KG1 (cell line): ENCODE measurements around the gene RASD2.
"Not testable (repeated sequence)": the region's sequence is repeated elsewhere in the genome, so short reads cannot be mapped to it uniquely, and the experiment has no call there.

Experiments used
- DNase-seq: peaks from one replicate; lab custom pipeline; 2025; lab: John Stamatoyannopoulos, UW

Gene RASD2, protein sequence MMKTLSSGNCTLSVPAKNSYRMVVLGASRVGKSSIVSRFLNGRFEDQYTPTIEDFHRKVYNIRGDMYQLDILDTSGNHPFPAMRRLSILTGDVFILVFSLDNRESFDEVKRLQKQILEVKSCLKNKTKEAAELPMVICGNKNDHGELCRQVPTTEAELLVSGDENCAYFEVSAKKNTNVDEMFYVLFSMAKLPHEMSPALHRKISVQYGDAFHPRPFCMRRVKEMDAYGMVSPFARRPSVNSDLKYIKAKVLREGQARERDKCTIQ

DNA sequence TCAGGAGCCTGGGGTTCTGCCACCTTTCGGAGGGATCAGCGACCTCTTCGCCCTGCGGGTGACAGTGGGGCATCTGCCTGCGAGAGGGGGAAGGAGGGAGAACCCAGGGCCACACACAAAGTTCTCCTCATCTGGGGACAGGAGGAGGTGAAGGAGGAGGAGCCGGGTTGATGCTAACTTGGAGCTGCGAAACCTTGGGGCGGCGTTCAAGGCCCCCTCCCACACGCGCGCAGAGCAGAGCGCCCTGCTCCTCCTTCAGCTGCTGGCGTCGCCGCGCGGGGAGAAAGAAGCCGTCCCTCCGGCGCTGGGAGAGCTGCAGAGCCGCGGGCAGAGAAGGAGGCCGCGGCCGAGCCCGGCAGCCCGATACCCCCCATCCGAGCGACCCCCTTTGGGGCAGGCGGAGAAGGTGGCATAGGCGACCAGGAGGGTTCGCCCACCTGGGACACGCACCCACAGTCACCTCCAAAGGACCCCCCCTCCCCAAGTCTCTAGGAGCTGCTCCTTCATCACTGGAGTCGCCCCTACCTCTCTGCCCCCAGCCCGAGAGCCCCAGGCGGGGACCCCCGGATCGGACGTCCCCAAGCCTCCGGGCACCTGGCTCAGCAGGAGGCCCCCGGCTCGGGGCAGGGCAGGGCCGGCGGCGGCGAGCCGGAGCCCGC is at the start of gene RASD2:
Gene RASD2, plus strand, starts transcription at position 237 of the 659 bp plus-strand sequence. CDS start 5,979 bp downstream, outside the sequence.
- DNase-seq, result no peak

DNA sequence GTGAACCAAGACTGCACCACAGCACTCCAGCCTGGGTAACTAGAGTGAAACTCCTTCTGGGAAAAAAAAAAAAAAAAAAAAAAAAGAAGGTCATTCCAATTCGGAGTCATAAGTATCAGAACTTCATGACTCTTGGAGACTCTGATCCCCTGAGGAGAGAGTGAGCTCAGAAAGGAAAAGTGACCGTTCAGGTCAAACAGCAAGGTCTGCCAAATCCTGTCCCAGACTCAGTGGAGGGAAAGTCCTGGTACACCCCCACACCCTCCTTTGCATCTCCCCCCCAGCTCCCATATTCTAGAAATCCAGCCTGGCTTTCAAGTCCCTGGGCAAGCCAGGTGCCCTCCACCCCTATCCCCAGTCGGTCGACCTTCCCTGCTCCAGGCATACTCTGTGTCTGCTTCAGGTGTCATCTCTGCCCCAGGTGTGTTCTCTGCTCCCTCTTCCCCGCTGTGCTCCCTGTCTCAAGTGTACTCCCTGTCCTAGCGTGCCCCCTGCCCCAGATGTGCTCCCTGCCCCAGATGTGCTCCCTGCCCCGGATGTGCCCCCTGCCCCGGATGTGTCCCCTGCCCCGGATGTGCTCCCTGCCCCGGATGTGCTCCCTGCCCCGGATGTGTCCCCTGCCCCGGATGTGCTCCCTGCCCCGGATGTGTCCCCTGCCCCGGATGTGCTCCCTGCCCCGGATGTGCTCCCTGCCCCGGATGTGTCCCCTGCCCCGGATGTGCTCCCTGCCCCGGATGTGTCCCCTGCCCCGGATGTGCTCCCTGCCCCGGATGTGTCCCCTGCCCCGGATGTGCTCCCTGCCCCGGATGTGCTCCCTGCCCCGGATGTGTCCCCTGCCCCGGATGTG is 49.3 kb upstream of the RASD2 start:
- not testable (repeated sequence) for DNase-seq

DNA sequence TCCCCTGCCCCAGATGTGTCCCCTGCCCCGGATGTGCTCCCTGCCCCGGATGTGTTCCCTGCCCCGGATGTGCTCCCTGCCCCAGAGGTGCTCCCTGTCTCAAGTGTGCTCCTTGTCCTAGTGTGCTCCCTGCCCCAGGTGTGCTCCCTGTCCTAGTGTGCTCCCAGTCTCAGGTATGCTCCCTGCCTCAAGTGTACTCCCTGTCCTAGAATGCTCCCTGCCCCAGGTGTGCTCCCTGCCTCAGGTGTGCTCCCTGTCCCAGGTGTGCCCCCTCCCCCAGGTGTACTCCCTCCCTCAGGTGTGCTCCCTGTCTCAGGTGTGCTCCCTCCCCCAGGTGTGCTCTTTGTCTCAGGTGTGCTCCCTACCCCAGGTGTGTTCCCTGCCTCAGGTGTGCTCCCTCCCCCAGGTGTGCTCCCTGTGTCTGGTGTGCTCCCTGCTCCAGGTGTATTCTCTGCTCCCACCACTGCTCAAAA is 48.7 kb upstream of the RASD2 start:
- DNase-seq, result no peak

DNA sequence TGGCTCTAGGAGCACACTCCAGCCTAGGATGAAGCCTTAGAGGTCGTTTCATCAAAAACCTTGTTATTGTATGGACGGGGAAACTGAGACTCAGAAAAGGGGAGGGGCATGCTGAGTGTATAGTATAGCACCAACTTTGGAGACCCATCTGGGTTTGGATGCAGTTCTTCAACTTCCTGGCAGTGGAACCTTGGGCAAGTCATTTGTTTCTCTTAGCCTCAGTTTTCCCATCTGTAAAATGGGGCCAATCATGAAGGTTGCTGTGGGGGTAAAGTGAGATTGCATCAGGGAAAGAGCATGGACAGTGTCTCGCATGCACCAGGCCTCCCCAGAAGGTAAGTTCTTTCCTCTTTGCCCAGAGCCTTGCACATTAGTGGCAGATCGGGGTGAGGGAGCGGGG is 47.6 kb upstream of the RASD2 start:
- DNase-seq, result no peak

DNA sequence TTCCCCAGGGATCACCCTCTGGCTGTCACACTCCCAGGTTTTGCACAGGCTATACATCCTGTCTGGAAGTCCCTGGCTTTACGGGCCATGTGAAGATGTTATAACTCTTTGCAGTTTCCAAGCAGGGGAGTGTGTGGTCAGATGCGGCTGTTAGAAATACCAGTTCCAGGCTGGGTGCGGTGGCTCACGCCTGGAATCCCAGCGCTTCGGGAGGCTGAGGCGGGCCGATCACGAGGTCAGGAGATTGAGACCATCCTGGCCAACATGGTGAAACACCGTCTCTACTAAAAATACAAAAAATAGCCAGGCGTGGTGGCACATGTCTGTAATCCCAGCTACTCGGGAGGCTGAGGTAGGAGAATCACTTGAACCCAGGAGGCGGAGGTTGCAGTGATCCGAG is 44.9 kb upstream of the RASD2 start:
- DNase-seq, result not testable (repeated sequence)

DNA sequence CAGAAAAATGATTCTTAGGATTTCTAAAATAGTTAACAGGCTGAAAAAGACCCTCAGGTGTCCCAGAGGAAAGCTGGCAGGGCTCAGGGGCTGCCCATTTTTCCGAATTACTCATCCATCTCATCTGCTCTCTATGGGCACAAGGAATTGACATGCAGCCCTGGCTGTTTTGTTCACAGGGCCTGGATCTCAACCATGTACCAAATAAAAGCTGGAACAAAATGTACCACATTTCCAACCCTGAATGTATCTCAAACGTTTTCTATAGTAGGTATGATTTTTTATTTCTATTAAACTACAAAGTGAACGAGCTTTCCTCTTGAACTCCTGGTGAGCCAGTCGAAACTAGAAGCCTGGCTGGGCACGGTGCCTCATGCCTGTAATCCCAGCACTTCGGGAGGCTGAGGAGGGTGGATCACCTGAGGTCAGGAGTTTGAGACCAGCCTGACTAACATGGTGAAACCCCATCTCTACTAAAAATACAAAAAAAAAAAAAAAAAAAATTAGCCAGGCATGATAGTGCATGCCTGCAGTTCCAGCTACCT is 43.8 kb upstream of the RASD2 start:
- DNase-seq, result no peak

DNA sequence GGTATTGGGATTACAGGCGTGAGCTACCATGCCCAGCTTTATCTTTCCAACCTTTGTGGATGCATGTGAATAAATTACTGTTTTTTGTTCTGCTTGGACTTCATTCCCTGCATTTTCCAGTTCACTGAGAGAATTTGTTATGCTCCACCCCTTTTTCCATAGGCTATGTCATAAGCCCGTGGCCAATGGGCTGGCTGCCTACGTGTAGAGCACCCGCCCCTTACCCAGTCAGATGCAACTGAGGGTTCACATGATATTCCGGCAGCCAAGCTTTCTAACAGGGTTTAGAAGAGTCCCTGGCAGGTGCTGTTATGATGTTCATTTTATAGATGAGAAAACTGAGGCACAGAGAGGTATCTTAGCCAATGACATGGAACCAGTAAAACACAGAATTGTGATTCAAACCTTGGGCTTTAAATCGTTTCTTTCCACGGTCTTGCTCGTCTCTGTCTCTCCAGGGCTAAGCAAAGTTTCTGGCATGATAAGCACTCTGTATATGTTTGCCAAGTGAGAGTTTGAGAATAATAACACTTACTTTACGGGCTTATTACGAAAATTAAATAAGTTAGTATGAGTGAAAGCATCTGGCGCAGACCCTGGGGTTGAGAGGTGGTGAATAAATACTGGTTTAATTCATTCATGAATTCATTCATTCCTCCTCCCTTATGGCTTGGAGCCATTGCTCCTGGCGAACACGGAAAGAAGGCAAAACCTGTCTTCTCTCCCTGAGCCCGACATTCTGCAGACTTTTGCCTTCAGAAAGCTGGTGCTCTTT is 42.4 kb upstream of the RASD2 start:
- DNase-seq, result no peak

DNA sequence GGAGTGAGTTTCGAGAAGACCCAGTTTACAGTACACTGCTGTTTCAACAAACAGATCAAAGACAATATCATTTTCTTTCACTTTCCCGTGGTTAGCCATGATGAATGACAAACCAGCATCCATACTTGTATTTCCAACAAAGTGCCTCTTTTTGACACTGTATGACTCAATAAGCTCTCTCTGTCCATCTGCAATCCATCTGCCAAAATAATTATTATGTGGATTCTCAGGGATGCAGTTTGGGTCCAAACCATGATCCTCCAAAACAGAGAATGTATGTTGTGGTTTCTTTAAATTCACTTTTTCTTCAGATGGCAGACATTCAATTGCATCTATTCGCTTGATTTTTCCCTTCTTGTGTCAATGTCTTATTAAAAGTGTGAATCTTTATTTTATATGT is 37.8 kb upstream of the RASD2 start:
- DNase-seq, result no peak

DNA sequence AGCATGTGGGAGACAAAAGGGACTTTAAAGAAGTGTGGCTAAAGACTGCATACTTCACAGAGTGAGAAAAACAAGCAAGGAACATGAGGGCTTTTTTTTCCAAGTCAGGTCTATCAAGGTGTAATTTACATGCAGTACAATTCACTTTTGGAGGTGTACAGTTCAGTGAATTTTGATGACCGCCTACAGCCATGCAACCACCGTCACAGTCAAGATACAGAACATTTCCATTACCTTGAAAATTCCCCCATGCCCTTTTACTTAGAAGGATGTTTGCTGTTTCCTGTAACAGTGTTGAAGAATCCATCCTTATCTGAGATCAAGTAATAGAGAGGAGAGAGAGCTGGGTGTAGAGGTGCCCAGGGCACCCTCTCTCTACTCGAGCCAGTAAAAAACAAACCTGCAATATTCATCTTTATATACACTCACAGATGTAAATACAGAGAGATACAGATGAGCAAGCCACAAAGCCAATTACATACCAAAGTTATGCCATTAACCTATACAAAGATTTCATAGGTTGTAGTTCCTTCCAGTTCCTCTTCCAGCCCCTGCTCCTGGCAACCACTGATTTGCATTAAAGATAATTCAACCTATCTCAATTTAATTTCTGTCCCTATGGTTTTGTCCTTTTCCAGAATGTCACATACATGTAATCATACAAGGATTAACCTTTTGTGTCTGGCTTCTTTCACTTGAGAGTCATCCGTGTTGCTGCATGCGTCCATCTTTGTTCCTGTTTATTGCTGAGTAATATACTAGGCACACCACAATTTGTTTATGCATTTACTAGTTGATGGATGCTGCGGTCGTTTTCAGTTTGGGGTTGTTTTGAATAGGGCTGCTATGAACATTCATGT is 35.0 kb upstream of the RASD2 start:
- no peak for DNase-seq

DNA sequence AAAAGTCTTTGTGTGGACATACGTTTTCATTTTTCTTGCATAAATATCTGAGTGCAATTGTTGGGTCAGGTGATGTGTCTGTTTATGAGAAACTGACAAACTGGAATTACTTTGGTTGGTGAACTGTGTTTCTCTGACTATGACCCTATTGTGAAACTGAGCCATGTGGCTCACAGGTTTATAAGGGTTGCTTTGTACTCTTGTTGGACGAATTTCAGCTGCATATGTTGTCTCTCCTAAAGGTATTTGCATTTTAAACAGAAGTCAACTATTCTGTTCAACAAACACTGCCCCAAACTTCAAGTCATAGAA is 34.4 kb upstream of the RASD2 start:
- no peak for DNase-seq

DNA sequence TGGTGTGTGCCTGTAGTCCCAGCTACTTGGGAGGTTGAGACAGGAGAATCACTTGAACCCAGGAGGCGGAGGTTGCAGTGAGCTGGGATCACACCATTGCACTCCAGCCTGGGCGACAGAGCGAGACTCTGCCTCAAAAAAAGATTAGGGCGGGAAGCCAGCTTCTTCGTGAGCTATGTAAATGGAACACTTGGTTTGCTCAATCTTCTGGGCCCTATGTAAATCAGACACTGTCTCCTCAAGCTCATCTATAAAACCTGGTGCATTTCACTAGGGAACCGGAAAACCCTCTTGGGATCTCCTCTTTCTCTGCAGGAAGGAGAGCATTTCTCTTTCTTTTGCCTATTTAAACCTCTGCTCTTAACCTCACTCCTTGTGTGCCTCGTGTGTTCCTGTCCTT is 32.8 kb upstream of the RASD2 start:
- DNase-seq, result not testable (repeated sequence)

DNA sequence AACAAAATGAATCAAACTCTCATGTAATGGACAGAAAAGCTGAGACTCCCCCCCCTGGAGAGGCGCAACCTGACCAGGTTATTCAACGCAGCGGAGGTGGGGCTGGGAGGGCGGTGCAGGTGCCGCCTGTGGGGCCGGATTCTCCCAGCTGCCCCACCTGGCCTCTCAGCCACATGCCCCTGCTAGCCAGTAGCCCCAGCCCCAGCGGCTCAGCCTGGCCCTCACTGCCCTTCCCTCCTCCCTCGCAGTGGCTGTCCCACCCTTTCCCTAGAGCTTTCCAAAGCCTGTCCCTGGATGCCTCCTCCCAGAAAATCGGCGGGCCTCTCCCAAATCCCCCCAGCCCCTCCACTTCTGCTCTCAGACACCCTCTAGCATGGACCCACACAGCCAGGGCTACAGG is 31.2 kb upstream of the RASD2 start:
- DNase-seq, result no peak

DNA sequence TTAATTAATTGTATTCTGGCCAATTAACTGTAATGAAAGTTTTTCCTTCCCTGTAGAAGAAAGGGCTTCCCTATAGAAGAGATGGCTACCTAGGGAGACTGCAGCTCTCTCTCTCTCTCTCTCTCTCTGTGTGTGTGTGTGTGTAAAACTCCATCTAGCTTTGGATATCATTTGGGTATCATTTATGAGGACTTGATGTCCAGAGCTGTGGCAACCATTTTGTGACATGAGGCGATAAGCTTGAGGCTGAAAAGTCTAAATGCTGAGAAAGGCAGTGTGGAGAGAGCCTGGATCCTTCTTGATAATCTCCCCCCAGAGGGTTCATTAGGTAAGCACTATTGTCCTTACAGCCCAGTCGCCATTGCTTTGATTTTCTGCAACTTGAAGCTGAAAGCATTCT is 30.7 kb upstream of the RASD2 start:
- no peak for DNase-seq

DNA sequence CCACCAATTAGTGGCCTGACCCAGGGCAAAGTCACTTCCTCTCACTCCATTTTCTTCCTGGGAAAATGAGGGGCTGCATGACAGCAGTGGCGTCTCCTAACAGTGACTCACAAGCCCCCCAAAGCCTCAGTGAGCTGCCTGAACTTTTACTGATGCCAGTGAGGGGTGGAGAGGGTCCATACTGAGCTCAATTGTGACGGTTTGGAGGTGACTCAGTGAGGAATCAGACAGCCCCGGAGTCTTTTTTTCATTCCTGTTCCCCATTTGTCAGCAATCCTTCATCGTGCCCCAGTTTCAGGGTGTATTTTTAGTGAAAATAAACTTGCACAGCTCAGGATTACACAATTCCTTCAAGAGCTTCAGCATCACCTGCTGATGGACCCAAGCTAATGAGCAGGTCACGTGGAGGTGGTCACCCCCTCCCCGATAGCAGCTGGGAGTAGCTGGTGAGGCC is 30.1 kb upstream of the RASD2 start:
- DNase-seq, result no peak

DNA sequence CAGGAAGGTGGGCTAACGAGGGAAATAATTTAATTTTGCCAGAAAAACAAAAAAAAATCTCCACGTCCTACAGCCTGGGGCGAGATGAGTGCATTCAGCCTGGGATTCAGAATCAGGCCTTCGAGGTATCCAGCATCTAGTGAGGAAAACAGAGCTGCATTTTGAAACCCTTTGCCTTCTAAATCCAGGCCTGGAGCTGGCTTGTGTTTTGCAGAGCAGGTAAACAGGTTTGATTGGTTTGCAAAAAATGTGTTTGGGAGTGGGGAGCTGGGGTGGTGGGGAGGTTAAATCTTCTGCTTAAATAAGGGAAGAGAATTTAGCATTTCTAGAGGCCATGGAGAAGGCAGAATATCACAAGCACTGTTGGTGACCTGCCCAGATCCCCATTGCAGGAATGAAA is 29.7 kb upstream of the RASD2 start:
- no peak for DNase-seq

DNA sequence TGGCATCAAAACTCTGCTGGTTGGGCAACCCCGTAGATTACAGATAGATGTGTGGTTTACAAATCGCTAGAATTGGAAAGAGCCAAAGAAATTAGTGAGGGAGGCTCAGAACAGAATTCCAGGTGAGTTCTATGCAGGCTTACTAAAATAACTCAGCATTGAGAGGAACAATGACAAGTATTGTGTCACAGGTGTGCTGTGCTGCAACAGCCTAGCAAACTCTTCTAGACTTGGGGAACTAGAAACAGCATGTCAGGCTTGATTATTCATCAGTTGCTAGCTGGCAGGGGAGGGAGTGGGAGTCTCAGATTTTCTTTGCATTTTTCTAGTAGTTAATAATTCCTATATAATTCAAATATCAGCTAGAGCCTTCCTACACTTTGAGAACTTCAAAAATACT is 26.3 kb upstream of the RASD2 start:
- DNase-seq, result no peak

DNA sequence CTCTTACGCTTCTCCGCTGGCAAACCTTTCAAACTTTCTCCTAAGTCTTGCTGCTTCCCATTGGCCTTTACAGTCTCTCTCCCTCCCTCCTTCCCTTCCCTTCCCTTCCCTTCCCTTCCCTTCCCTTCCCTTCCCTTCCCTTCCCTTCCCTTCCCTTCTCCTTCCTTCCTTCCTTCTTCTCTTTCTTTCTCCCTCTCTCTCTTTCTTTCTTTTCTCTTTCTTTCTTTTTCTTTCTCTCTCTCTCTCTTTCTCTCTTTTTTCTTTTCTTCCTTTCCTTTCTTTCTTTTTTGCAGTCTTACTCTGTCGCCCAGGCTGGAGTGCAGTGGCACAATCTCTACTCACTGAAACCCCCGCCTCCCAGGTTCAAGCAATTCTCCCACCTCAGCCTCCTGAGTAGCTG is 24.7 kb upstream of the RASD2 start:
- DNase-seq, result not testable (repeated sequence)

DNA sequence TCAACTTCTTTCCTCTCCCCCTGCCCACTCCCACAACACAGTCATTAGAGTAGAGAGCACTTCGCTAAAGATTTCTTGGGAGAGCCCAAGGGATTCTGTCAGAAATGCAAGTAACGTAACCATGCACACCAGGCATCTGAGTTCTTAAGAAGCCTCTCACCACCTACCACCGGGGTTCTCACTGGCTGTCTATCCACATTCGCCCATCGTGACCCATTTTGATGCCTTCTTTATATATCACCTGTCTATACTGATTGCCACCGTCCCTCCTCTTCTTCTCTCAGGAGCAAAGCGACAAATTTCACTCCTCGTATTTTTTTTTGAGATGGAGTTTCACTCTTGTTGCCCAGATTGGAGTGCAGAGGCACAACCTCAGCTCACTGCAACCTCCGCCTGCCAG is 23.9 kb upstream of the RASD2 start:
- DNase-seq, result no peak

DNA sequence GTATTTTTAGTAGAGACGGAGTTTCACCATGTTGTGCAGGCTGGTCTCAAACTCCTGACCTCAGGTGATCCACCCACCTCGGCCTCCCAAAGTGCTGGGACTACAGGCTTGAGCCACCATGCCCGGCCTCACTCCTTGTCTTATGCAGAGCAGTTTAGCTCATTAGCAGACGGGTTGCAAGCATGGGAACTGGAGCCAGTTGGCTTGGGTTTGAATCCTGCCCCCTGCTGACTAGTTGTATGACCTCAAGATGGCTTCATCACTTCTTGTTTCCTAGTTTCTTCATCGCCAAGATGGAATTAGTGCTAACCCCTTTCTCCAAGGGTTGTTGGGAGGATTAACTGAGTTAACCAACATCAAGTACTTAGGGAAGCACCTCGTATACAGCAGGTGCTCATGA is 23.4 kb upstream of the RASD2 start:
- DNase-seq, result no peak

DNA sequence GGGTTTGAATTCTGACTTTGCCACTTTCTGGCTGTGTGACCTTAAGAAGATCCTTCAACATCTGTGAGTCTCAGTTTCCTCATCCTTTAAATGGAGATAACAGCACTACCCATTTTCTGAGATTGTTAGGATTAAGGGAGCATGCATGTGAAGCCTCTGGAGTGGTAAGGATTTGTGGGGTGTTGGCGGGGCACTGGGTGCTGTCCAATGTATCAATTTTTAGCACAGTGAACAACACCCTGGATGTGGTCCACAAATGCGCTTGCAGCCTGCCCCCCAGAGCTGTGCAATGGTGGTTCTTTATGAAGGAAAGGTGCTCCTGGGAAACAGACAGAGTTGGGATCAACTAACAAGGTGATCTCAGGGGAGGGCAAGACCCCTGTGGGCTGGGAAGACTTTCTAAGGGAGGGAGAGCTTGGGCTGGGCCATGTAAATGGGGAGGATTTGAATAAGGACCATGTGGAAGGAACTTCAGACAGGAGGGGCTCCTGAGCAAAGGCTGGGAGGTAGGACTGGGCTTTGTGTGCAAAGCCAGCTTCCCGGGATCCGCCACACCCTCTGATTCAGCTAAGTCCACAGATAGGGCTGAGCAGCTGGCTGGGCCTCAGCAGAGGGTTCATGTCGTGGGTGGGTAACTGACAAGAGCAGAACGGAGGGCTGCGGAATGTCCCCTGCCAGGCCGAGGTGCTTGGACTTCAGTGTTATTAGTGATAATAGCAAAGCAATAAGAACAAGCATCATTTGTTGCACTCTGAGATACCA is 22.7 kb upstream of the RASD2 start:
- DNase-seq, result no peak
